ENCODE measurements around the gene MAG.

The MAG gene

DNA sequence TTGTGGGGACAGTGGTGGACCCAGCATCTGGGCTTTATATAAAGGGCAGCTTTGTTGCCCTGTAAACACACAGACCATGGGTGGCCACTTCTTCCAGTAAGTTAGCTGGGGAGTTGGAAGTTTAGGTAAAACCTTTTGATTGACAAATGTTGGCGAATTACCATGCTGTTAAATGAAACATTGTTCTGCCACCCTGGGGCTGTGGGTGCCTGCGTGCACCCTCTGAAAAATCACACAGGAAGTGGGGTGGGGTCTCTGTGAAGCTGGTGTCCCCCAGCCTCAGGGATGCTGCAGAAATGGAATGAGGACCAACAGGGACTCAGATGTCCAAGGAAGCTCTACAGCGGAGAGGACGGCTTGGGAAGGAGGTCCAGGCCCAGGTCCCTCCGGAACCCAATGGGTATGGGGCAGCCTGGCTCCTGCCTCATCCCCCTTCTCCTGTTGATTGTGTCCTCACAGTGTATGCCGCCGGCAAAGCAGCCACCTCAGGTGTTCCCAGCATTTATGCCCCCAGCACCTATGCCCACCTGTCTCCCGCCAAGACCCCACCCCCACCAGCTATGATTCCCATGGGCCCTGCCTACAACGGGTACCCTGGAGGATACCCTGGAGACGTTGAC, 26.0 kb upstream of the MAG start:
- TF ChIP-seq, protein P1, sequence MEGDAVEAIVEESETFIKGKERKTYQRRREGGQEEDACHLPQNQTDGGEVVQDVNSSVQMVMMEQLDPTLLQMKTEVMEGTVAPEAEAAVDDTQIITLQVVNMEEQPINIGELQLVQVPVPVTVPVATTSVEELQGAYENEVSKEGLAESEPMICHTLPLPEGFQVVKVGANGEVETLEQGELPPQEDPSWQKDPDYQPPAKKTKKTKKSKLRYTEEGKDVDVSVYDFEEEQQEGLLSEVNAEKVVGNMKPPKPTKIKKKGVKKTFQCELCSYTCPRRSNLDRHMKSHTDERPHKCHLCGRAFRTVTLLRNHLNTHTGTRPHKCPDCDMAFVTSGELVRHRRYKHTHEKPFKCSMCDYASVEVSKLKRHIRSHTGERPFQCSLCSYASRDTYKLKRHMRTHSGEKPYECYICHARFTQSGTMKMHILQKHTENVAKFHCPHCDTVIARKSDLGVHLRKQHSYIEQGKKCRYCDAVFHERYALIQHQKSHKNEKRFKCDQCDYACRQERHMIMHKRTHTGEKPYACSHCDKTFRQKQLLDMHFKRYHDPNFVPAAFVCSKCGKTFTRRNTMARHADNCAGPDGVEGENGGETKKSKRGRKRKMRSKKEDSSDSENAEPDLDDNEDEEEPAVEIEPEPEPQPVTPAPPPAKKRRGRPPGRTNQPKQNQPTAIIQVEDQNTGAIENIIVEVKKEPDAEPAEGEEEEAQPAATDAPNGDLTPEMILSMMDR (IDR thresholded peaks at IDR 0.05; ENCODE audit: low read length, missing control alignments), result no peak
- H3K4me3 ChIP-seq (replicated peaks; ENCODE audit: low read depth, low read length), result no peak overlapping the region
- no peak for DNase-seq (ENCODE audit: low read depth)

DNA sequence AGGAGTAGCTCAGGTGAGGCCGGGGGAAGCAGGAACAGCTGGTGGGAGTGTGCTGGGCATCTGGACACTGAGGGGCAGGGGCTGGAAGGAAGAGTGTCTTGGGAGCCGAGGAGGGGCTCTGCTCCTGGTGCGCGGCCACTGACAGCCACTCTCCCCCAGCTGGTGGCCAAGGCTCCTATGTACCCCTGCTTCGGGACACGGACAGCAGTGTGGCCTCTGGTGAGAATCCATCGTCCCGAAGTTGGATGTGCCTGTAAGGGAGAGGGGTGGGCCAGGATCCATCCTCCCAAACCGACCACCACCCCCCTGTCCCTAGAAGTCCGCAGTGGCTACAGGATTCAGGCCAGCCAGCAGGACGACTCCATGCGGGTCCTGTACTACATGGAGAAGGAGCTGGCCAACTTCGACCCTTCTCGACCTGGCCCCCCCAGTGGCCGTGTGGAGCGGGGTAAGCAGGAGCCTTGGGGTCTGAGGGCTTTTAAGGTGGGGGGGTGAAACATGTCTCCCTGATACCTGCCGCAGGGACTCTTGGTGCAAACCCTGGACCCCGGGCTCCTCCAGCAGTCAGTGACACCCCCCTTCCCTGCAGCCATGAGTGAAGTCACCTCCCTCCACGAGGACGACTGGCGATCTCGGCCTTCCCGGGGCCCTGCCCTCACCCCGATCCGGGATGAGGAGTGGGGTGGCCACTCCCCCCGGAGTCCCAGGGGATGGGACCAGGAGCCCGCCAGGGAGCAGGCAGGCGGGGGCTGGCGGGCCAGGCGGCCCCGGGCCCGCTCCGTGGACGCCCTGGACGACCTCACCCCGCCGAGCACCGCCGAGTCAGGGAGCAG, 25.2 kb upstream of the MAG start:
- peak overlapping the region; percentile 74 for H3K4me3 ChIP-seq (replicated peaks; ENCODE audit: low read depth, low read length)
- DNase-seq (ENCODE audit: low read depth), result no peak
- TF ChIP-seq, protein P1 (IDR thresholded peaks at IDR 0.05; ENCODE audit: low read length, missing control alignments), result no peak

DNA sequence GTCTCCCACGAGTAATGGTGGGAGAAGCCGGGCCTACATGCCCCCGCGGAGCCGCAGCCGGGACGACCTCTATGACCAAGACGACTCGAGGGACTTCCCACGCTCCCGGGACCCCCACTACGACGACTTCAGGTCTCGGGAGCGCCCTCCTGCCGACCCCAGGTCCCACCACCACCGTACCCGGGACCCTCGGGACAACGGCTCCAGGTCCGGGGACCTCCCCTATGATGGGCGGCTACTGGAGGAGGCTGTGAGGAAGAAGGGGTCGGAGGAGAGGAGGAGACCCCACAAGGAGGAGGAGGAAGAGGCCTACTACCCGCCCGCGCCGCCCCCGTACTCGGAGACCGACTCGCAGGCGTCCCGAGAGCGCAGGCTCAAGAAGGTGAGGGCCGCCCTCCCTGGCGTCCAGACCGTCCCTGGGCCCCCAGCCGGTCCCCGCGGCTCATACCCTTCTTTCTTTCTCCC, 24.6 kb upstream of the MAG start:
- TF ChIP-seq, protein P1 (IDR thresholded peaks at IDR 0.05; ENCODE audit: low read length, missing control alignments), result no peak
- DNase-seq (ENCODE audit: low read depth), result no peak

DNA sequence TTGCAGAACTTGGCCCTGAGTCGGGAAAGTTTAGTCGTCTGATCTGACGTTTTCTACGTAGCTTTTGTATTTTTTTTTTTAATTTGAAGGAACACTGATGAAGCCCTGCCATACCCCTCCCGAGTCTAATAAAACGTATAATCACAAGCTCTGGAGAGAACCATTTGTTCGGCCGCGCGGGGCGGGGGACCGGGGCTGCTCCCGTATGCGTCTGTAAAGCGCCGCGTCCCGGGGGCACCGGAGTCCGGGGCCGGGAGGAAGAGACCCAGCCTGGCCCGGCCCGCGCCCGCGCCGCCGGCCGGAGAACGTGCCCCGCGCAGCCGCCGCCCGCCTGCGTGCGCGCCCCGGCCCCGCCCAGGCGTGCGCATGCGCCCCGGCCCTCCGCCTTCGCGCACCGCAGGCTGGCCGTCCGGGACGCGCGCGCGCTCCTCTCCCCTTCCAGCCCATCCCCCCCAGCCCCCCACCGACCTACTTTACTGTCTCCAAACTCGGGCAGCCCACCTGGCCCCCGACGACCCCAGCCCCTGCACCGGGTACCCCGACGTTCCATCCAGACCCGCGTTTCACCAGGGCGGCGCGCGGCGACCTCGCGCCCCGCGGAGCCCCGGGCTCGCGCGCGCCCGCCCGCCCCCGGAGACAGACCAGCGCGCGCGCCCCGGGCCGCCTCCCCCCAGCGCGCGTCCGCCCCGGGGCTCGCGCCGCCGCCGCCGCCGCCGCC, 24.0 kb upstream of the MAG start:
- TF ChIP-seq, protein P1 (IDR thresholded peaks at IDR 0.05; ENCODE audit: low read length, missing control alignments), result no peak
- DNase-seq (ENCODE audit: low read depth), result peak; percentile 75
- peak overlapping the region; percentile 74 for H3K4me3 ChIP-seq (replicated peaks; ENCODE audit: low read depth, low read length)

More for the DNA sequence above, 24.6 kb upstream of the MAG start:
- H3K4me3 ChIP-seq (replicated peaks; ENCODE audit: low read depth, low read length), result peak overlapping the region; percentile 74

DNA sequence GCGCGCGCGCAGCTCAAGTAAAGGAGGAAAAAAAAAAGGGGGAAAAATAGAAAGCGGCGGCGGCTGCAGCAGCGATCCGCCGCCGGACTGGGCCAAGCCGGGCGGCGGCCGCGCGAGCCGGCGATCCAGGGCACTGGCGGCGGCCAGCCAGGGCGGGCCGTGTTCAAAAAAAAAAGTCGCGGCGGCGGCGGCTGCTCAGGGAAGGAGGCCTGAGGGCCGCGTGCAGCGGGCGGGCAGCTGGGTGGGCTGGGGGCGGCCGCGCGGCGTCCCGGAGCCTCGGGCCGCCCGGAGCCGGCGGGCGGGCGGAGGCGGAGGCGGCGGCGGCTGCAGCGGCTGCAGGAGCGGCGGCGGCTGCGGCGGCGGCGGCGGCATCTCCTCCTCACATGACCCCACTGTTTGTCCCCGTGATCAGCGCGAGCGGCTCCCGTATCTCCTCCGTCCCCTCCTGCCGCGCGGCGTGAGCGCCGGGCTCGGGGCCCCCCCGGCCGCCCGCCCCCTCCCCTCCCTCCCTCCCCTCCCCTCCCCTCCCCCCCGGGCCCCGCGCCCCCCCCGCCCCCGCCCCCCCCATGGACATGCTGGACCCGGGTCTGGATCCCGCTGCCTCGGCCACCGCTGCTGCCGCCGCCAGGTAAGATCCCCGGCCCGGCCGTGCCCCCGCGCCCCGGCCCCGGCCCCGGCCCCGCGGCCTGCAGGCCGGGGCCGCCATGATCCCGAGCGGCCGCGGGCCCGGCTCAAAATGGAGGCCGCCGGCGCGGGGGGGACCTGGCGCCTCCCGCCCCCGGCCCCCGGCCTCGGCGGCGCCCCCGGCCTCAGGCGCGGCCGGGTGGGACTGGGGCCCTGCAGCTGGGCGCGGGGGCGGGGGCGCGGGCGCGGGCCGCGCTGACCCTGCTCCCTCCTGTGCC, 23.2 kb upstream of the MAG start, which contains the start of gene USF2:
Gene USF2, plus strand, starts transcription at position 427 of the 902 bp plus-strand sequence. Its CDS starts 140 bp downstream, at position 567.
- DNase-seq (ENCODE audit: low read depth), result peak; percentile 77
- TF ChIP-seq, protein P1 (IDR thresholded peaks at IDR 0.05; ENCODE audit: low read length, missing control alignments), result no peak

More for the DNA sequence above, 23.2 kb upstream of the MAG start, which contains the start of gene USF2:
- H3K4me3 ChIP-seq (replicated peaks; ENCODE audit: low read depth, low read length), result peak within 1 kb of the TSS; percentile 74

Data from fibroblast of pulmonary artery (primary cell).